ENCODE data around the gene DPPA4.
A peak's percentile ranks its signal among the peaks of the same experiment; 100 is the strongest.

The DPPA4 gene

DNA sequence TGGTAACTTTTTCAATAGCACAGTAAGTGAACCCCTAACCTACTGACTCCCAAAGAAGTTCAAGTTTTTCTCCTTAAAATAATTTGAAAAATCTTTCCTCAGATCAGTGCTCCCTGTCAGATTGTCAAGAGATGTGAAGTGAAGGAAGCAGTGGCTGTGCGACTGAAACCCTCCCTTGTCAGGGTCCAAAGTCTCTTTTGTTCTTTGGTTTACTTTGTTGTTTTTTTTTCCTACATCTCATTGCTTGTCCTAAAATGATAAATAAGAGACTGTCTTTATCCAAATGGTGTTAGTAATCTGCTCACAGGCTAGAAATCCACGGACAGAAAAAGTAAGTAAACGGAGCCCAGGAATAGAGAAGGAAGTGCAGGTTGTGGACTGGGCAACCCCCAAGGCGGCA lies 976 bp upstream of the DPPA4 start:
- DNase-seq, result no peak

GRCh38 chr3:109336291-109336861 lies 970 bp downstream of the DPPA4 start:
- DNase-seq, result no peak

- no peak for DNase-seq
Measured at GRCh38 chr3:109334572-109334971, 2.8 kb downstream of the DPPA4 start.

DNA sequence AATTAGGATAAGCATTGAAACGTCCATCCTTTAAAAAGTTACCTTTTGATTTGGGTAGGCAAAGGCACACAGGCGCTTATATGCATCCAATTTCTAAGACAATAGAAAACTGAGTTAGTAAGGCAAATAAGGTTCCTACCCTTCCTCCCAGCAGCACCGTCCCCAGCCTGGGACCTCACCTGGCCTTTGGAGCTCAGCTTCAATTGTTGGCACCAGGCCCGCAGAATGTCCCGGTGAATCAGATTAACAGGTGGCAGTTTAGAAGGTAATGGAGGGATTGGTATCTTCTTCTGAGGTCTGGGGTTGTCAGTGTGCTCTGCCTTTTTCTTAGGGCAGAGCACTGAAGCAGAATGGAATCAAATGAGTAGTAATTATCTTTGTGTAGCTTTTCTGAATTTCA lies 5.7 kb downstream of the DPPA4 start:
- DNase-seq, result no peak

- no peak for DNase-seq
Measured at GRCh38 chr3:109330405-109330804, 6.9 kb downstream of the DPPA4 start.

GRCh38 chr3:109328202-109328601 lies 9.1 kb downstream of the DPPA4 start:
- DNase-seq, result no peak

GRCh38 chr3:109325657-109326056 lies 11.7 kb downstream of the DPPA4 start:
- no peak for DNase-seq

GRCh38 chr3:109325109-109325508 lies 12.2 kb downstream of the DPPA4 start:
- no peak for DNase-seq

DNA sequence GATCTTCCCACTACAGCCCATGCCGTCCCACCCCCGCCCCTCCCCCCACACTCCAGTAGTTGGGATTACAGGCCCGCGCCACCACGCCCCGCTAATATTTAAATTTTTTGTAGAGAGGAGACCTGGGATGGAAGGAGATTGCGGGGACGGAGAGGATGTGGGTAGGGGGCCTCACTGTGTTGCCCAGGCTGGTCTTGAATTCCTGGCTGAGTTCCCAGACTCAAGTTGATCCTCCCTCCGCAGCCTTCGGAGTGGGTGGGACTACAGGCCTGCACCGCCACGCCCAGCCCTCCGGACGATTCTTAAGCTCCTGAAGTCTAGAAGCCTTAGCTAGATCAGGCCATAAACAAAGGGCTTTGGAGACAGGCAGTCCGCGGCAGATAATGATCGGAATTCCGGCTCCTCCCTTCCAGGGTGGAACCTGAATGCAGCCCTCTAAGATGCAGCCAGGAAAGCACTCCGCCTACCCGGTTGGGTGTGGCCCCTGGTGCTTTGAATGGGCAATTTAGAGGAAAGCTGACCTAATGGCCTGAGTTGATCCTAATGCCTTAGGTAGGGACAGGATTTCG lies 21.1 kb downstream of the DPPA4 start, which contains the start of gene DPPA2:
DPPA2 (minus strand) TSS at position 356 of the 569 bp plus-strand sequence. CDS start 1,975 bp downstream, outside the sequence.
- DNase-seq, result no peak

DNA sequence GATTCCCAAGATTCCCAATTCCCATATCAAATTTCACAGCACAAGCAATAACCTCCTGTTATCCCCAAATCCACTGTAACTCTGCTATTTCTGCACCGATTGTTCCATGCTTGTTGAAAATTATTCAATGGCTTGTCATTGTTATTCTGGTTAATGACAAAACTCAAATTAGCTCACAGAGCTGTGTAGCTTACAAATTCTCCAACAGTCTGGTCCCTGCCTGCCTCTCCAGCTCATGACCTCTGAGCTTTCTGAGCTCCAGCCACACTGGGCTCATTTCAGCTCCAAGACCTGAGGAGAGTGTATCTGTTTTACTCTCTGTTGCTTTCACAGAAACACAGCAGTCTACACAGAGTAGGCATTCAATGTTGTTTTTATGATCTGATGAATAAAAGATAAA lies 24.3 kb downstream of the DPPA4 start:
- peak; percentile 42 for DNase-seq

- DNase-seq, result no peak
Measured at GRCh38 chr3:109297496-109297895, 39.9 kb downstream of the DPPA4 start.

GRCh38 chr3:109284071-109284470 lies 53.3 kb downstream of the DPPA4 start:
- no peak for DNase-seq

- no peak for DNase-seq
Measured at GRCh38 chr3:109278546-109278945, 58.8 kb downstream of the DPPA4 start.

DNA sequence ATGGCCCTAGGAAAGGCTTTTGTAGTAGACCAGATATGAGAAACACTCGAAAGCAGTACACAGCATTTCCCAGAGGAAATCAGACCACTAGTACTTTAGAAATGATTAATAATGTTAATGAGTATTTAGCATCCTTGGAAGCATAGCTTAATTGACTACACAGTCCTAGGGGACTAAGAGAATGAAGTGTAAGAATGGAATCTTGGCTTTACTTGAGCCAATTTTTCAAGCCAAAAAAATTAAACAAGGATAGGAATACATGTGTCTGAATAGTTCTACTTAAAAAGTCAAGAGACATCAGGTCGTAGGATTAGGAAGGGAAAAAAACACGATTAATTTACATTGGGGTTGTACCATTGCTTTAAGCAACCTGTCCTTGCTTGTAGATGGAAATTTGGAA lies 59.2 kb downstream of the DPPA4 start:
- no peak for DNase-seq

All from NCI-H524 treated with DMSO at 0.1 percent for 48 hours (cell line).